ENCODE data around the gene SCRN2. TPM values are rescaled to one million over a fixed set of nuclear protein-coding genes. Genes with fewer than 3 reads are reported as not detected.
A peak's percentile ranks its signal among the peaks of the same experiment; 100 is the strongest.

SCRN2 gene
- total and polyA plus RNA-seq, 2 experiments from 2014 or later, result 40.6 to 45.5 TPM

DNA sequence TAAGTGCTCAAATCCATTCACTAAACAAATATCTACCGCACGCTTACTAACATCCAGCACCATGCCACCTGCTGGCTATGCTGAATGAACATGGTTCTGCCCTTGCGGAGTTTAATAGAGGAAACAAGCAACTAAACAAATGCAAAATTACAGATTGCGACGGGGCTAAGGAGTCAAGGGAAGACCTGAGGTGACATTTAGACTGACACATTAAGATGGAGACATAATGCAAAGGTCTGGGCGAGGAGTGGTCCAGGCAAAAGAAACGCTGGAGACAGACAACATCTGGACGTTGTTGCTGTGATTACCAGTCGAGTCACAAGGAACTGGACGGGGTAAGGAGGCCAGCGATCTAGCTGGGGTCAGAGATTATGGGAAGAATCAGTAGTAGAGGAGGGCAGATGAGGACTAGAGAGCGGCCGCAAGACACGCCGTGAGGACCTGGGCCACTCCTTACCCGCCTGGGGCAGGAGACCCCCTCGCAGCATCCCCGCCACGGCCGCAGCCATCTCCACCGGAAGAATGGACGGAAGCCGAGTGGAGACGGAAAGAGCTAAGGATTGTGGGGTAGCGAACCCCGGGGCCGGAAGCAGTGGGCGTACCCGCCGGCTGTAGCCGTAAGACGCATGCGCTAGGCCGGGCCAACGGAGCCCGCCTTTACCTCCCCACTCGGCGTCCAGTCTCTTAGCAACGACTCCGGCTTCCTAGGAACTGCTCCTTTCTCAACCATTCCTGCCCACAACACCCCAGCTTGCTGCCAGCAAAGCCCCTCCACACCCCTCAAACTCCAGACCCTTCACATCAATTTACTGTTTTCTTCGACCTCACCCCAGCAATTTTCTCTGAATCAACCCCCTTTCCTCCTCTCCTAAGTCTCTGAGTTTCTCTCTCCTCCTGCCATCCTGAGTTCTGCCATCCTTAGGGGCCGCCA lies 9.8 kb downstream of the SCRN2 start, which contains the start of the genes LRRC46 and MRPL10 (continued):
- TF ChIP-seq, protein P1, sequence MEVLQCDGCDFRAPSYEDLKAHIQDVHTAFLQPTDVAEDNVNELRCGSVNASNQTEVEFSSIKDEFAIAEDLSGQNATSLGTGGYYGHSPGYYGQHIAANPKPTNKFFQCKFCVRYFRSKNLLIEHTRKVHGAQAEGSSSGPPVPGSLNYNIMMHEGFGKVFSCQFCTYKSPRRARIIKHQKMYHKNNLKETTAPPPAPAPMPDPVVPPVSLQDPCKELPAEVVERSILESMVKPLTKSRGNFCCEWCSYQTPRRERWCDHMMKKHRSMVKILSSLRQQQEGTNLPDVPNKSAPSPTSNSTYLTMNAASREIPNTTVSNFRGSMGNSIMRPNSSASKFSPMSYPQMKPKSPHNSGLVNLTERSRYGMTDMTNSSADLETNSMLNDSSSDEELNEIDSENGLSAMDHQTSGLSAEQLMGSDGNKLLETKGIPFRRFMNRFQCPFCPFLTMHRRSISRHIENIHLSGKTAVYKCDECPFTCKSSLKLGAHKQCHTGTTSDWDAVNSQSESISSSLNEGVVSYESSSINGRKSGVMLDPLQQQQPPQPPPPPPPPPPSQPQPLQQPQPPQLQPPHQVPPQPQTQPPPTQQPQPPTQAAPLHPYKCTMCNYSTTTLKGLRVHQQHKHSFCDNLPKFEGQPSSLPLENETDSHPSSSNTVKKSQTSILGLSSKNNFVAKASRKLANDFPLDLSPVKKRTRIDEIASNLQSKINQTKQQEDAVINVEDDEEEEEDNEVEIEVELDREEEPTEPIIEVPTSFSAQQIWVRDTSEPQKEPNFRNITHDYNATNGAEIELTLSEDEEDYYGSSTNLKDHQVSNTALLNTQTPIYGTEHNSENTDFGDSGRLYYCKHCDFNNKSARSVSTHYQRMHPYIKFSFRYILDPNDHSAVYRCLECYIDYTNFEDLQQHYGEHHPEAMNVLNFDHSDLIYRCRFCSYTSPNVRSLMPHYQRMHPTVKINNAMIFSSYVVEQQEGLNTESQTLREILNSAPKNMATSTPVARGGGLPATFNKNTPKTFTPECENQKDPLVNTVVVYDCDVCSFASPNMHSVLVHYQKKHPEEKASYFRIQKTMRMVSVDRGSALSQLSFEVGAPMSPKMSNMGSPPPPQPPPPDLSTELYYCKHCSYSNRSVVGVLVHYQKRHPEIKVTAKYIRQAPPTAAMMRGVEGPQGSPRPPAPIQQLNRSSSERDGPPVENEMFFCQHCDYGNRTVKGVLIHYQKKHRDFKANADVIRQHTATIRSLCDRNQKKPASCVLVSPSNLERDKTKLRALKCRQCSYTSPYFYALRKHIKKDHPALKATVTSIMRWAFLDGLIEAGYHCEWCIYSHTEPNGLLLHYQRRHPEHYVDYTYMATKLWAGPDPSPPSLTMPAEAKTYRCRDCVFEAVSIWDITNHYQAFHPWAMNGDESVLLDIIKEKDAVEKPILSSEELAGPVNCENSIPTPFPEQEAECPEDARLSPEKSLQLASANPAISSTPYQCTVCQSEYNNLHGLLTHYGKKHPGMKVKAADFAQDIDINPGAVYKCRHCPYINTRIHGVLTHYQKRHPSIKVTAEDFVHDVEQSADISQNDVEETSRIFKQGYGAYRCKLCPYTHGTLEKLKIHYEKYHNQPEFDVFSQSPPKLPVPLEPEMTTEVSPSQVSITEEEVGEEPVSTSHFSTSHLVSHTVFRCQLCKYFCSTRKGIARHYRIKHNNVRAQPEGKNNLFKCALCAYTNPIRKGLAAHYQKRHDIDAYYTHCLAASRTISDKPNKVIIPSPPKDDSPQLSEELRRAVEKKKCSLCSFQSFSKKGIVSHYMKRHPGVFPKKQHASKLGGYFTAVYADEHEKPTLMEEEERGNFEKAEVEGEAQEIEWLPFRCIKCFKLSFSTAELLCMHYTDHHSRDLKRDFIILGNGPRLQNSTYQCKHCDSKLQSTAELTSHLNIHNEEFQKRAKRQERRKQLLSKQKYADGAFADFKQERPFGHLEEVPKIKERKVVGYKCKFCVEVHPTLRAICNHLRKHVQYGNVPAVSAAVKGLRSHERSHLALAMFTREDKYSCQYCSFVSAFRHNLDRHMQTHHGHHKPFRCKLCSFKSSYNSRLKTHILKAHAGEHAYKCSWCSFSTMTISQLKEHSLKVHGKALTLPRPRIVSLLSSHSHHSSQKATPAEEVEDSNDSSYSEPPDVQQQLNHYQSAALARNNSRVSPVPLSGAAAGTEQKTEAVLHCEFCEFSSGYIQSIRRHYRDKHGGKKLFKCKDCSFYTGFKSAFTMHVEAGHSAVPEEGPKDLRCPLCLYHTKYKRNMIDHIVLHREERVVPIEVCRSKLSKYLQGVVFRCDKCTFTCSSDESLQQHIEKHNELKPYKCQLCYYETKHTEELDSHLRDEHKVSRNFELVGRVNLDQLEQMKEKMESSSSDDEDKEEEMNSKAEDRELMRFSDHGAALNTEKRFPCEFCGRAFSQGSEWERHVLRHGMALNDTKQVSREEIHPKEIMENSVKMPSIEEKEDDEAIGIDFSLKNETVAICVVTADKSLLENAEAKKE (CRISPR knock-in tag; IDR thresholded peaks at IDR 0.05), result no peak

DNA sequence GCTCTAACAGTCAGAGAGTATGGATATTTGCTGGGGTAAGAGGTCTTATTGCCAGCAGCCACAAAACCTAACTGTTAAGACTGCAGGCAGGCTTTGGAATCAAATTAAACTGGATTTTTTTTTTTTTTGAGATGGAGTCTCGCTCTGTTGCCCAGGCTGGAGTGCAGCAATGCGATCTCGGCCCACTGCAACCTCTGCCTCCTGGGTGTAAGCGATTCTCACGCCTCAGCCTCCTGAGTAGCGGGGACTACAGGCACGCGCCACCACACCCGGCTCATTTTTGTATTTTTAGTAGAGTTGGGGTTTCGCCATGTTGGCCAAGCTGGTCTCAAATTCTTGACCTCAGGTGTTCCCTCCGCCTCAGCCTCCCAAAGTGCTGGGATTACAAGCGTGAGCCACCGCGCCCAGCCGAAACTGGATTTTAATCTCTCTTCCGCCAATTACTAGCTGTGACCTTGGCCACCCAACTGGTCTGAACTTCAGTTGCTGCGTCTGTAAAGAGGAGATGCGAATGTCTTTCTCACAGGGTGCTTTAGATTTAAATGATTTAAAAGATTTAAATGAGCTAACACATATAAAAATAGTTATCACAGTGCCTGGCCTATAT lies 10.6 kb downstream of the SCRN2 start:
- peak overlapping the region; percentile 93 for H3K4me3 Mint-ChIP-seq
- Histone ChIP-seq H3K9me2 (ENCODE audit: insufficient read depth) (no peaks in the 10 kb centered on the region), H3K4me1 (ENCODE audit: insufficient read depth) (peaks cover 11% of the 10 kb centered on the region; the same call in 1 of the 2 replicates), H3F3A (replicated peaks; ENCODE audit: low read depth) (peaks cover 4% of the 10 kb centered on the region; the same call in 1 of the 2 replicates), H3K27me3 (ENCODE audit: insufficient read depth) (no peaks in the 10 kb centered on the region), H4K20me1 (replicated peaks; ENCODE audit: insufficient read depth) (peaks cover 8% of the 10 kb centered on the region), H3K36me3 (ENCODE audit: insufficient read depth) (peaks cover 7% of the 10 kb centered on the region; the same call in 1 of the 2 replicates), H3K4me3 (peak overlapping the region; percentile 72), H3K27ac (ENCODE audit: low read depth) (no peak overlapping the region), H2AFZ (no peak overlapping the region), H3K79me2 (replicated peaks; ENCODE audit: insufficient read depth) (peaks cover 20% of the 10 kb centered on the region), H3K4me2 (peak overlapping the region; percentile 82)
- H3K36me3 Mint-ChIP-seq (ENCODE audit: low read depth), result peaks cover 28% of the 10 kb centered on the region
- H3K27ac Mint-ChIP-seq, result no peak overlapping the region; the same call in 1 of the 2 replicates
- peaks cover 12% of the 10 kb centered on the region for H3K27me3 Mint-ChIP-seq (ENCODE audit: insufficient read depth, low read depth, poor library complexity)
- TF ChIP-seq POLR2AphosphoS5 (IDR thresholded peaks at IDR 0.05; ENCODE audit: low read depth) (no peak), STAT1 (IDR thresholded peaks at IDR 0.05; ENCODE audit: unreplicated experiment) (no peak), EZH2phosphoT487 (IDR thresholded peaks at IDR 0.05; ENCODE audit: unreplicated experiment) (no peak)
- DNase-seq (ENCODE audit: low spot score) (no peak), ATAC-seq (no peak)
- no peaks in the 10 kb centered on the region; the same call in 2 of the 3 replicates for H3K9me3 Mint-ChIP-seq
- peaks cover 8% of the 10 kb centered on the region for H3K4me1 Mint-ChIP-seq
